Loucy (cell line): ENCODE data around the gene CTR9.

ENCODE experiments used
- H2AFZ ChIP-seq: fragments of 200-600 bp; sonication (generic); 2 replicates; pipeline ENCODE4 v1.6.0; 2016; ENCODE audit warnings: antibody characterized with exemption, mild to moderate bottlenecking, low read length, moderate library complexity
- H3F3A ChIP-seq: fragments of 200-600 bp; 2 replicates; pipeline ENCODE4 v1.6.0; 2016; ENCODE audit warnings: antibody characterized with exemption, low read depth, mild to moderate bottlenecking
- H3K27me3 ChIP-seq: fragments of 200-600 bp; sonication (generic); 2 replicates; pipeline ENCODE4 v1.6.1; 2014; ENCODE audit warnings: low read length, mild to moderate bottlenecking; ENCODE audit not compliant: insufficient read depth, poor library complexity, severe bottlenecking
- H3K36me3 ChIP-seq: fragments of 200-600 bp; sonication (generic); 2 replicates; pipeline ENCODE4 v1.6.1; 2016; ENCODE audit warnings: low read length; ENCODE audit not compliant: insufficient read depth
- H3K4me1 ChIP-seq: fragments of 200-600 bp; sonication (generic); 2 replicates; pipeline ENCODE4 v1.5.1; 2014; ENCODE audit warnings: low read length, mild to moderate bottlenecking; ENCODE audit not compliant: insufficient read depth, poor library complexity, severe bottlenecking
- H3K4me2 ChIP-seq: fragments of 200-600 bp; sonication (generic); 2 replicates; pipeline ENCODE4 v1.6.0; 2014; ENCODE audit warnings: antibody characterized with exemption, low read length, low read depth, mild to moderate bottlenecking; ENCODE audit not compliant: poor library complexity, severe bottlenecking
- H3K4me3 ChIP-seq: fragments of 200-600 bp; sonication (generic); 2 replicates; pipeline ENCODE4 v1.5.1; 2014; ENCODE audit warnings: low read length, mild to moderate bottlenecking, mixed read lengths; ENCODE audit not compliant: poor library complexity, severe bottlenecking
- H3K79me2 ChIP-seq: fragments of 200-600 bp; sonication (generic); 2 replicates; pipeline ENCODE4 v1.6.1; 2014; ENCODE audit warnings: low read length; ENCODE audit not compliant: insufficient read depth
- H3K9ac ChIP-seq: fragments of 200-600 bp; sonication (generic); 2 replicates; pipeline ENCODE4 v1.6.0; 2014; ENCODE audit warnings: mild to moderate bottlenecking, low read depth, low read length, moderate library complexity; ENCODE audit not compliant: poor library complexity, severe bottlenecking
- H3K9me2 ChIP-seq: fragments of 200-600 bp; sonication (generic); replicated peaks from 2 replicates; pipeline ENCODE4 v1.6.1; 2016; ENCODE audit warnings: low read depth, low read length, mixed read lengths
- H3K9me3 ChIP-seq: fragments of 200-600 bp; sonication (generic); 2 replicates; pipeline ENCODE4 v1.6.1; 2014; ENCODE audit warnings: mild to moderate bottlenecking, antibody characterized with exemption, low read length, low read depth; ENCODE audit not compliant: insufficient read depth
- H4K20me1 ChIP-seq: fragments of 200-600 bp; sonication (generic); 2 replicates; pipeline ENCODE4 v1.6.0; 2014; ENCODE audit warnings: antibody characterized with exemption, low read length, mild to moderate bottlenecking; ENCODE audit not compliant: insufficient read depth, poor library complexity, severe bottlenecking
- EZH2phosphoT487 ChIP-seq: fragments of 200-600 bp; IDR thresholded peaks from 2 replicates; pipeline ENCODE4 v1.6.1; 2018; ENCODE audit warnings: antibody characterized with exemption, mild to moderate bottlenecking, moderate library complexity, borderline replicate concordance
- TF ChIP-seq, protein P1 (sequence below): fragments of 200-600 bp; sonication (generic); conservative IDR thresholded peaks from 2 replicates; pipeline ENCODE4 v1.5.1; 2014; ENCODE audit warnings: mild to moderate bottlenecking, antibody characterized with exemption, low read length

The CTR9 gene

GRCh38 chr11:10779086-10779485 lies 28.0 kb downstream of the CTR9 start:
- Histone ChIP-seq H3K9ac (no peak overlapping the region), H3K9me2 (no peaks in the 10 kb centered on the region), H3K4me1 (no peaks in the 10 kb centered on the region), H3K4me3 (no peak overlapping the region), H3K4me2 (no peak overlapping the region), H3K36me3 (peaks cover 40% of the 10 kb centered on the region; the same call in 1 of the 2 replicates), H3K27me3 (no peaks in the 10 kb centered on the region), H2AFZ (no peak overlapping the region), H3F3A (peaks cover 2% of the 10 kb centered on the region; the same call in 1 of the 2 replicates), H3K79me2 (no peaks in the 10 kb centered on the region), H3K9me3 (no peaks in the 10 kb centered on the region), H4K20me1 (no peaks in the 10 kb centered on the region)
- TF ChIP-seq EZH2phosphoT487: no peak
- TF ChIP-seq, protein P1, sequence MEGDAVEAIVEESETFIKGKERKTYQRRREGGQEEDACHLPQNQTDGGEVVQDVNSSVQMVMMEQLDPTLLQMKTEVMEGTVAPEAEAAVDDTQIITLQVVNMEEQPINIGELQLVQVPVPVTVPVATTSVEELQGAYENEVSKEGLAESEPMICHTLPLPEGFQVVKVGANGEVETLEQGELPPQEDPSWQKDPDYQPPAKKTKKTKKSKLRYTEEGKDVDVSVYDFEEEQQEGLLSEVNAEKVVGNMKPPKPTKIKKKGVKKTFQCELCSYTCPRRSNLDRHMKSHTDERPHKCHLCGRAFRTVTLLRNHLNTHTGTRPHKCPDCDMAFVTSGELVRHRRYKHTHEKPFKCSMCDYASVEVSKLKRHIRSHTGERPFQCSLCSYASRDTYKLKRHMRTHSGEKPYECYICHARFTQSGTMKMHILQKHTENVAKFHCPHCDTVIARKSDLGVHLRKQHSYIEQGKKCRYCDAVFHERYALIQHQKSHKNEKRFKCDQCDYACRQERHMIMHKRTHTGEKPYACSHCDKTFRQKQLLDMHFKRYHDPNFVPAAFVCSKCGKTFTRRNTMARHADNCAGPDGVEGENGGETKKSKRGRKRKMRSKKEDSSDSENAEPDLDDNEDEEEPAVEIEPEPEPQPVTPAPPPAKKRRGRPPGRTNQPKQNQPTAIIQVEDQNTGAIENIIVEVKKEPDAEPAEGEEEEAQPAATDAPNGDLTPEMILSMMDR: no peak

- no peaks in the 10 kb centered on the region for H3K27me3 ChIP-seq
- H3K4me2 ChIP-seq: no peak overlapping the region
- no peaks in the 10 kb centered on the region for H3K9me2 ChIP-seq
- H2AFZ ChIP-seq: no peak overlapping the region
- TF ChIP-seq, protein P1: no peak
- no peak for TF ChIP-seq EZH2phosphoT487
- H4K20me1 ChIP-seq: no peaks in the 10 kb centered on the region
- H3F3A ChIP-seq: peaks cover 2% of the 10 kb centered on the region; the same call in 1 of the 2 replicates
- H3K36me3 ChIP-seq: peaks cover 40% of the 10 kb centered on the region; the same call in 1 of the 2 replicates
- no peaks in the 10 kb centered on the region for H3K9me3 ChIP-seq
- no peaks in the 10 kb centered on the region for H3K4me1 ChIP-seq
- no peak overlapping the region for H3K4me3 ChIP-seq
- no peak overlapping the region for H3K9ac ChIP-seq
- no peaks in the 10 kb centered on the region for H3K79me2 ChIP-seq
Measured at GRCh38 chr11:10780040-10780439, 29.0 kb downstream of the CTR9 start.

DNA sequence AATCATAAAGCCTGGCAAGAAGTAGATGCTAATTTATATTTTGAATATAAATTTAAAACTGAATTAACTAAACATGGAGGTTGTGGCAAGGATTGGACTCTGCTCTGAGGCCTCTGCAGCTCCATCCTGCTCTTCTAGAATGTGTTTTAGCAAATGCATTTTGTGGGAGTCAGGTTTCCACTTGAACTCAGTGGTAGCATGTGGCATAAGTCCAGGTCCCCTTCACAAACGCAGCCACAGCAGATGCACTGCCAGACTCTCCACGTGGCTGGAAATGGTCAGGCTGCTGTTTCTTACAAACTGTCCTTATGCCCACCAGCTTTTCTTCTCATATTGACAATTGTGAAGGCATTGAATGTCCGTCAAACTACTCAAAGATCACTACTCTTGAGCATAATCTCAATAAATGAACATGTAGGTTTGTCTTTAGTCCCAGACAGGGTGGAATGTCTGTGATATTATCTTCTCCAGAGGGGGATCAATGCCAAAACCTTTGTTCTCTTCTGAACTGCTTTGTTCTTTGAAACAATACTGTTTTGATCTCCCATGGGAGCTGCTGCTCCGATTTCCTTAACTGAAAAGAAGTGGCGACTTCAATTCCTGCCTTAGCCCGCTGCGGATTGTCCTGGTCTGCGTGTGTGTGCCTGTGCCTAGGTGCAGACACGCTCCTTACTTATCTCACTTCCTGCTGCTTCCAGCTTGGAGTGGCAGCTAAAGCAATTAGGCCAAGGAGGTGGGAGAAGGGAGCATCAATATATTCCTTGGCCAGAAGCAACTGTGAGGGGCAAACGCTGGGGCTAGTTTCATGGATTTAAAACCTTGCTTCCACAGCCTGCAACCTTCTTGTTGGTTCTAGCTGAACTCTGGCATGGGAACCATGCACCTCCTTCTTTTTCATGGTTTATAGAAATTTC lies 33.4 kb downstream of the CTR9 start:
- Histone ChIP-seq H3K36me3 (peaks cover 4% of the 10 kb centered on the region; the same call in 1 of the 2 replicates), H3K4me3 (no peak overlapping the region), H3K9me2 (no peaks in the 10 kb centered on the region), H3K4me1 (no peaks in the 10 kb centered on the region), H3K9ac (no peak overlapping the region), H3K9me3 (no peaks in the 10 kb centered on the region), H2AFZ (no peak overlapping the region), H3K4me2 (no peak overlapping the region), H3K27me3 (no peaks in the 10 kb centered on the region), H3F3A (peaks cover 2% of the 10 kb centered on the region; the same call in 1 of the 2 replicates), H4K20me1 (no peaks in the 10 kb centered on the region), H3K79me2 (no peaks in the 10 kb centered on the region)
- TF ChIP-seq EZH2phosphoT487: no peak
- TF ChIP-seq, protein P1: no peak
